ENCODE data around the gene RNF213. TPM values are rescaled to one million over a fixed set of nuclear protein-coding genes. Genes with fewer than 3 reads are reported as not detected.

The RNF213 gene
- polyA plus RNA-seq, 1 donor (not counting 4 experiments of a cell fraction or from before 2014, with no cell fraction given), result 24.4 TPM

GRCh38 chr17:80444644-80444979, 184.0 kb downstream of the RNF213 start:
- H3K9me1 ChIP-seq (ENCODE audit: control insufficient read depth, extremely low read depth, insufficient read depth, low read length), result no peaks in the 10 kb centered on the region
- no peak overlapping the region for H3K9ac ChIP-seq (ENCODE audit: control insufficient read depth, extremely low read depth, insufficient read depth, low read length)
- no peak overlapping the region for H3K4me3 ChIP-seq (ENCODE audit: control insufficient read depth in 2 of 3, extremely low read depth in 1 of 3, insufficient read depth in 2 of 3, low read depth in 1 of 3, low read length in 3 of 3)
- no peaks in the 10 kb centered on the region for H4K20me1 ChIP-seq (ENCODE audit: control insufficient read depth, extremely low read depth, insufficient read depth, low read length)
- H3K27ac ChIP-seq (ENCODE audit: control insufficient read depth, insufficient read depth, low read length), result no peak overlapping the region
- TF ChIP-seq CTCF (optimal IDR thresholded peaks at IDR 0.05 in 1 of 3, IDR thresholded peaks at IDR 0.05 in 1 of 3, conservative IDR thresholded peaks at IDR 0.05 in 1 of 3; ENCODE audit: extremely low read depth in 1 of 3, insufficient read depth in 2 of 3, low read length in 3 of 3) (no peak), EZH2 (IDR thresholded peaks at IDR 0.05; ENCODE audit: low read length) (no peak)
- H3K27me3 ChIP-seq (ENCODE audit: control insufficient read depth, extremely low read depth, insufficient read depth, low read length), result no peaks in the 10 kb centered on the region
- dilution Hi-C loops (cut with MboI; ENCODE audit: extremely low pct_ligation_motif_present, low sequenced_read_pairs), result no loop called here
- H3K9me3 ChIP-seq (ENCODE audit: control insufficient read depth, low read depth, low read length), result no peaks in the 10 kb centered on the region
- H3K36me3 ChIP-seq (ENCODE audit: control insufficient read depth in 2 of 2, extremely low read depth in 1 of 2, insufficient read depth in 2 of 2, low read length in 2 of 2), result no peaks in the 10 kb centered on the region
- no peak overlapping the region for H3K4me2 ChIP-seq (ENCODE audit: control insufficient read depth, extremely low read depth, insufficient read depth, low read depth, low read length)
- peaks cover 4% of the 10 kb centered on the region for H3K4me1 ChIP-seq (ENCODE audit: control insufficient read depth, extremely low read depth, insufficient read depth, low read length)
- FAIRE-seq (no peak), DNase-seq (ENCODE audit: low read depth, low spot score) (no peak)
- no peaks in the 10 kb centered on the region for H3K79me2 ChIP-seq (ENCODE audit: control insufficient read depth, insufficient read depth, low read length)
- H2AFZ ChIP-seq (ENCODE audit: control insufficient read depth, low read length), result no peak overlapping the region

GRCh38 chr17:80445007-80445725, 184.5 kb downstream of the RNF213 start:
- Histone ChIP-seq H3K9me3 (ENCODE audit: control insufficient read depth, low read depth, low read length) (no peaks in the 10 kb centered on the region), H3K79me2 (ENCODE audit: control insufficient read depth, insufficient read depth, low read length) (no peaks in the 10 kb centered on the region), H3K9ac (ENCODE audit: control insufficient read depth, extremely low read depth, insufficient read depth, low read length) (no peak overlapping the region), H3K4me3 (ENCODE audit: control insufficient read depth in 2 of 3, extremely low read depth in 1 of 3, insufficient read depth in 2 of 3, low read depth in 1 of 3, low read length in 3 of 3) (no peak overlapping the region), H3K4me1 (ENCODE audit: control insufficient read depth, extremely low read depth, insufficient read depth, low read length) (peaks cover 4% of the 10 kb centered on the region), H4K20me1 (ENCODE audit: control insufficient read depth, extremely low read depth, insufficient read depth, low read length) (no peaks in the 10 kb centered on the region), H3K27me3 (ENCODE audit: control insufficient read depth, extremely low read depth, insufficient read depth, low read length) (no peaks in the 10 kb centered on the region), H3K4me2 (ENCODE audit: control insufficient read depth, extremely low read depth, insufficient read depth, low read depth, low read length) (no peak overlapping the region), H3K9me1 (ENCODE audit: control insufficient read depth, extremely low read depth, insufficient read depth, low read length) (no peaks in the 10 kb centered on the region), H3K27ac (ENCODE audit: control insufficient read depth, insufficient read depth, low read length) (no peak overlapping the region), H2AFZ (ENCODE audit: control insufficient read depth, low read length) (no peak overlapping the region), H3K36me3 (ENCODE audit: control insufficient read depth in 2 of 2, extremely low read depth in 1 of 2, insufficient read depth in 2 of 2, low read length in 2 of 2) (no peaks in the 10 kb centered on the region)
- DNase-seq (ENCODE audit: low read depth, low spot score) (no peak), FAIRE-seq (no peak)
- TF ChIP-seq EZH2 (IDR thresholded peaks at IDR 0.05; ENCODE audit: low read length), result no peak
- TF ChIP-seq CTCF (optimal IDR thresholded peaks at IDR 0.05 in 1 of 3, IDR thresholded peaks at IDR 0.05 in 1 of 3, conservative IDR thresholded peaks at IDR 0.05 in 1 of 3; ENCODE audit: extremely low read depth in 1 of 3, insufficient read depth in 2 of 3, low read length in 3 of 3), result no peak
- dilution Hi-C loops (cut with MboI; ENCODE audit: extremely low pct_ligation_motif_present, low sequenced_read_pairs), result no loop called here

Measured in keratinocyte (primary cell).